Measurements from ENCODE around the gene ABCB9.
A peak's percentile ranks its signal among the peaks of the same experiment; 100 is the strongest.
"Not testable (repeated sequence)": the region's sequence is repeated elsewhere in the genome, so short reads cannot be mapped to it uniquely, and the experiment has no call there.

The ABCB9 gene

GRCh38 chr12:122908915-122909314 lies 57.3 kb downstream of the ABCB9 start:
- peaks cover 16 to 18% of the 10 kb centered on the region in 2 experiments for H3K4me1 ChIP-seq (ENCODE audit: control insufficient read depth in 1 of 2, insufficient read depth in 1 of 2, low read depth in 1 of 2, low read length in 1 of 2)
- H3K36me3 ChIP-seq: no peaks in the 10 kb centered on the region
- H3K9me3 ChIP-seq: no peaks in the 10 kb centered on the region
- no peak for TF ChIP-seq CTCF (IDR thresholded peaks at IDR 0.05)
- no peak overlapping the region for H3K27ac ChIP-seq
- H3K27me3 ChIP-seq: no peaks in the 10 kb centered on the region
- H3K4me3 ChIP-seq (ENCODE audit: low read depth in 1 of 2, low read length in 1 of 2): no peak overlapping the region

GRCh38 chr12:122905258-122905657 lies 61.0 kb downstream of the ABCB9 start:
- Histone ChIP-seq H3K27ac (peak overlapping the region; percentile 92), H3K4me1 (ENCODE audit: control insufficient read depth in 1 of 2, insufficient read depth in 1 of 2, low read depth in 1 of 2, low read length in 1 of 2) (peaks cover 32 to 33% of the 10 kb centered on the region in 2 experiments)
- H3K4me3 ChIP-seq (ENCODE audit: low read depth in 1 of 2, low read length in 1 of 2); H3K9me3 ChIP-seq; H3K36me3 ChIP-seq; H3K27me3 ChIP-seq: not testable (repeated sequence)

- peaks cover 32 to 38% of the 10 kb centered on the region in 2 experiments for H3K4me1 ChIP-seq (ENCODE audit: control insufficient read depth in 1 of 2, insufficient read depth in 1 of 2, low read depth in 1 of 2, low read length in 1 of 2)
- TF ChIP-seq CTCF (IDR thresholded peaks at IDR 0.05): no peak
- H3K27ac ChIP-seq: peak overlapping the region; percentile 92
- no peaks in the 10 kb centered on the region for H3K36me3 ChIP-seq
- H3K9me3 ChIP-seq: no peaks in the 10 kb centered on the region
- no peaks in the 10 kb centered on the region for H3K27me3 ChIP-seq
- peak overlapping the region; percentile 2 to 18 for H3K4me3 ChIP-seq (ENCODE audit: low read depth in 1 of 2, low read length in 1 of 2)
Measured at GRCh38 chr12:122903693-122904034, 62.6 kb downstream of the ABCB9 start.

GRCh38 chr12:122902854-122903692 lies 63.2 kb downstream of the ABCB9 start:
- H3K27ac ChIP-seq: peak overlapping the region; percentile 92
- H3K4me1 ChIP-seq (ENCODE audit: control insufficient read depth in 1 of 2, insufficient read depth in 1 of 2, low read depth in 1 of 2, low read length in 1 of 2): peaks cover 36 to 44% of the 10 kb centered on the region in 2 experiments
- H3K27me3 ChIP-seq: no peaks in the 10 kb centered on the region
- H3K36me3 ChIP-seq: no peaks in the 10 kb centered on the region
- H3K9me3 ChIP-seq: no peaks in the 10 kb centered on the region
- H3K4me3 ChIP-seq (ENCODE audit: low read depth in 1 of 2, low read length in 1 of 2): peak overlapping the region; percentile 2 to 18
- TF ChIP-seq CTCF (IDR thresholded peaks at IDR 0.05): no peak

GRCh38 chr12:122899887-122900286 lies 66.4 kb downstream of the ABCB9 start:
- H3K9me3 ChIP-seq: no peaks in the 10 kb centered on the region
- no peak for TF ChIP-seq CTCF (IDR thresholded peaks at IDR 0.05)
- H3K36me3 ChIP-seq: no peaks in the 10 kb centered on the region
- H3K4me1 ChIP-seq (ENCODE audit: control insufficient read depth in 1 of 2, insufficient read depth in 1 of 2, low read depth in 1 of 2, low read length in 1 of 2): peaks cover 35 to 42% of the 10 kb centered on the region in 2 experiments
- no peak overlapping the region for H3K27ac ChIP-seq
- no peak overlapping the region for H3K4me3 ChIP-seq (ENCODE audit: low read depth in 1 of 2, low read length in 1 of 2)
- H3K27me3 ChIP-seq: no peaks in the 10 kb centered on the region

GRCh38 chr12:122896662-122897061 lies 69.6 kb downstream of the ABCB9 start:
- Histone ChIP-seq H3K27ac (peak overlapping the region; percentile 98), H3K4me1 (ENCODE audit: control insufficient read depth in 1 of 2, insufficient read depth in 1 of 2, low read depth in 1 of 2, low read length in 1 of 2) (peaks cover 41 to 46% of the 10 kb centered on the region in 2 experiments), H3K4me3 (ENCODE audit: low read depth in 1 of 2, low read length in 1 of 2) (no peak overlapping the region), H3K9me3 (no peaks in the 10 kb centered on the region), H3K27me3 (no peaks in the 10 kb centered on the region), H3K36me3 (no peaks in the 10 kb centered on the region)
- TF ChIP-seq CTCF (IDR thresholded peaks at IDR 0.05): no peak

Measured in neutrophil (primary cell).